ENCODE measurements around the gene KYNU. TPM values are rescaled to one million over a fixed set of nuclear protein-coding genes. Genes with fewer than 3 reads are reported as not detected.
"Not testable (repeated sequence)": the region's sequence is repeated elsewhere in the genome, so short reads cannot be mapped to it uniquely, and the experiment has no call there.

The KYNU gene
- total RNA-seq, 1 experiment from 2014 or later = 78.7 TPM

- H3K9me3 Mint-ChIP-seq (ENCODE audit: low read depth, unreplicated experiment) = peaks cover 6% of the 10 kb centered on the region
- no peak for DNase-seq
- no peak overlapping the region for H3K4me3 Mint-ChIP-seq (ENCODE audit: low read depth, unreplicated experiment)
- intact Hi-C loops (cut with micrococcal nuclease; ENCODE audit: unreplicated experiment) = no loop called here
- H3K36me3 Mint-ChIP-seq (ENCODE audit: insufficient read depth, unreplicated experiment) = no peaks in the 10 kb centered on the region
- CTCF ChIA-PET = no interaction called here
- BruUV-seq (replicated peaks) = no TSS peak
- H3K27ac Mint-ChIP-seq (ENCODE audit: unreplicated experiment) = no peak overlapping the region
- no peaks in the 10 kb centered on the region for H3K4me1 Mint-ChIP-seq (ENCODE audit: low read depth, unreplicated experiment)
- no peak for TF ChIP-seq CTCF (IDR thresholded peaks at IDR 0.05; ENCODE audit: unreplicated experiment)
- no peaks in the 10 kb centered on the region for H3K27me3 Mint-ChIP-seq (ENCODE audit: unreplicated experiment)
Observed at GRCh38 chr2:143068094-143068493, 190.6 kb downstream of the KYNU start.

GRCh38 chr2:143068509-143068908, 191.0 kb downstream of the KYNU start:
- Mint-ChIP-seq H3K4me3 (ENCODE audit: low read depth, unreplicated experiment) (no peak overlapping the region), H3K36me3 (ENCODE audit: insufficient read depth, unreplicated experiment) (no peaks in the 10 kb centered on the region), H3K4me1 (ENCODE audit: low read depth, unreplicated experiment) (no peaks in the 10 kb centered on the region), H3K9me3 (ENCODE audit: low read depth, unreplicated experiment) (peaks cover 6% of the 10 kb centered on the region), H3K27ac (ENCODE audit: unreplicated experiment) (no peak overlapping the region), H3K27me3 (ENCODE audit: unreplicated experiment) (no peaks in the 10 kb centered on the region)
- intact Hi-C loops (cut with micrococcal nuclease; ENCODE audit: unreplicated experiment) = no loop called here
- no TSS peak for BruUV-seq (replicated peaks)
- CTCF ChIA-PET = no interaction called here
- DNase-seq = no peak
- no peak for TF ChIP-seq CTCF (IDR thresholded peaks at IDR 0.05; ENCODE audit: unreplicated experiment)

GRCh38 chr2:143070704-143071103, 193.2 kb downstream of the KYNU start:
- Mint-ChIP-seq H3K27ac (ENCODE audit: unreplicated experiment) (no peak overlapping the region), H3K36me3 (ENCODE audit: insufficient read depth, unreplicated experiment) (no peaks in the 10 kb centered on the region), H3K9me3 (ENCODE audit: low read depth, unreplicated experiment) (peaks cover 2% of the 10 kb centered on the region), H3K4me3 (ENCODE audit: low read depth, unreplicated experiment) (no peak overlapping the region), H3K27me3 (ENCODE audit: unreplicated experiment) (no peaks in the 10 kb centered on the region), H3K4me1 (ENCODE audit: low read depth, unreplicated experiment) (no peaks in the 10 kb centered on the region)
- no peak for DNase-seq
- no peak for TF ChIP-seq CTCF (IDR thresholded peaks at IDR 0.05; ENCODE audit: unreplicated experiment)
- BruUV-seq (replicated peaks) = no TSS peak
- intact Hi-C loops (cut with micrococcal nuclease; ENCODE audit: unreplicated experiment) = no loop called here
- CTCF ChIA-PET = interaction anchor here (1.1 kb wide), 1 partner anchor 36 kb away, joined by 3 read pairs; no protein-coding TSS in a partner anchor

- no TSS peak for BruUV-seq (replicated peaks)
- intact Hi-C loops (cut with micrococcal nuclease; ENCODE audit: unreplicated experiment) = no loop called here
- H3K27ac Mint-ChIP-seq (ENCODE audit: unreplicated experiment) = no peak overlapping the region
Observed at GRCh38 chr2:143071185-143071876, 193.9 kb downstream of the KYNU start.

GRCh38 chr2:143074913-143075312, 197.4 kb downstream of the KYNU start:
- BruUV-seq (replicated peaks); H3K9me3 Mint-ChIP-seq (ENCODE audit: low read depth, unreplicated experiment); H3K4me3 Mint-ChIP-seq (ENCODE audit: low read depth, unreplicated experiment); DNase-seq; H3K27me3 Mint-ChIP-seq (ENCODE audit: unreplicated experiment); H3K27ac Mint-ChIP-seq (ENCODE audit: unreplicated experiment); CTCF ChIA-PET; H3K4me1 Mint-ChIP-seq (ENCODE audit: low read depth, unreplicated experiment); intact Hi-C loops (cut with micrococcal nuclease; ENCODE audit: unreplicated experiment); H3K36me3 Mint-ChIP-seq (ENCODE audit: insufficient read depth, unreplicated experiment): not testable (repeated sequence)

More at GRCh38 chr2:143071185-143071876, 193.9 kb downstream of the KYNU start:
- Mint-ChIP-seq H3K4me3 (ENCODE audit: low read depth, unreplicated experiment) (no peak overlapping the region), H3K27me3 (ENCODE audit: unreplicated experiment) (no peaks in the 10 kb centered on the region), H3K4me1 (ENCODE audit: low read depth, unreplicated experiment) (no peaks in the 10 kb centered on the region), H3K9me3 (ENCODE audit: low read depth, unreplicated experiment) (peaks cover 2% of the 10 kb centered on the region), H3K36me3 (ENCODE audit: insufficient read depth, unreplicated experiment) (no peaks in the 10 kb centered on the region)
- CTCF ChIA-PET = interaction anchor here (0.7 kb wide), 1 partner anchor 912 kb away, joined by 3 read pairs; no protein-coding TSS in a partner anchor
- TF ChIP-seq CTCF (IDR thresholded peaks at IDR 0.05; ENCODE audit: unreplicated experiment) = no peak
- no peak for DNase-seq
